SK-N-SH (cell line): ENCODE results near the gene VRK2. TPM values are rescaled to one million over a fixed set of nuclear protein-coding genes. Genes with fewer than 3 reads are reported as not detected.

Source experiments
- CTCF ChIA-PET: fragments of 300-600, 350-600 bp; formaldehyde crosslinking; extraction: SDS; loops from one replicate; lab custom pipeline; 2021; lab: Yijun Ruan, JAX
- POLR2A ChIA-PET: fragments of 350-600 bp; sonication (Branson Sonifier 250); formaldehyde crosslinking; extraction: SDS; loops from one replicate; lab custom pipeline; 2020; ENCODE audit warnings: antibody characterized with exemption, inconsistent platforms; lab: Yijun Ruan, JAX
- DNase-seq: peaks from one replicate; pipeline ENCODE4 v3.0.0; 2012
- H2AFZ ChIP-seq: fragments of 200-600 bp; sonication (generic); 2 replicates; pipeline ENCODE4 v1.8.1; 2016; ENCODE audit warnings: antibody characterized with exemption, mild to moderate bottlenecking, low read depth
- H3F3A ChIP-seq: fragments of 200-600 bp; sonication (generic); replicated peaks from 2 replicates; pipeline ENCODE3; 2016; ENCODE audit warnings: antibody characterized with exemption, mild to moderate bottlenecking; ENCODE audit not compliant: insufficient read depth
- H3K27ac ChIP-seq, 2 experiments: fragments of 200-500 bp in 1 of 2; fragments of 200-600 bp in 1 of 2; sonication (Bioruptor generic) in 1 of 2; sonication (generic), shearing (Covaris generic) in 1 of 2; 2 replicates each; pipeline versions ENCODE4 v1.5.1 to v1.6.1; 2014 to 2016; ENCODE audit warnings: low read depth in 2 of 2, inconsistent platforms in 1 of 2, low read length in 1 of 2, mild to moderate bottlenecking in 1 of 2, mixed read lengths in 1 of 2
- H3K27me3 ChIP-seq: fragments of 200-600 bp; sonication (generic), shearing (Covaris generic); 2 replicates; pipeline ENCODE4 v1.6.1; 2016; ENCODE audit warnings: mixed run types; ENCODE audit not compliant: insufficient read depth
- H3K36me3 ChIP-seq, 2 experiments: fragments of 200-500 bp in 1 of 2; fragments of 200-600 bp in 1 of 2; sonication (Bioruptor generic) in 1 of 2; sonication (generic) in 1 of 2; replicated peaks in 1 of 2; 2 replicates each; pipeline versions ENCODE3 to v1.5.1; 2014 to 2016; ENCODE audit warnings: low read length in 1 of 2, mild to moderate bottlenecking in 1 of 2; ENCODE audit not compliant: insufficient read depth in 2 of 2, control insufficient read depth in 1 of 2
- H3K4me1 ChIP-seq, 2 experiments: fragments of 200-500 bp in 1 of 2; fragments of 200-600 bp in 1 of 2; sonication (Bioruptor generic) in 1 of 2; sonication (generic), shearing (Covaris generic) in 1 of 2; 2 replicates each; pipeline versions ENCODE4 v1.5.1 to v1.6.1; 2014 to 2016; ENCODE audit warnings: low read depth in 1 of 2, low read length in 1 of 2, mixed run types in 1 of 2; ENCODE audit not compliant: insufficient read depth in 2 of 2, control insufficient read depth in 1 of 2
- H3K4me2 ChIP-seq: fragments of 200-600 bp; sonication (generic), shearing (Covaris generic); 2 replicates; pipeline ENCODE4 v1.6.1; 2017; ENCODE audit warnings: mixed run types
- H3K4me3 ChIP-seq, 2 experiments: fragments of 200-500 bp in 1 of 2; fragments of 200-600 bp in 1 of 2; sonication (Bioruptor generic) in 1 of 2; sonication (generic), shearing (Covaris generic) in 1 of 2; 2 replicates each; pipeline versions ENCODE4 v1.5.1 to v1.8.1; 2014 to 2016; ENCODE audit warnings: low read depth in 2 of 2, inconsistent platforms in 1 of 2, low read length in 1 of 2, mild to moderate bottlenecking in 1 of 2, mixed read lengths in 1 of 2, moderate library complexity in 1 of 2
- H3K79me2 ChIP-seq: fragments of 200-600 bp; sonication (generic); 2 replicates; pipeline ENCODE4 v1.8.1; 2017; ENCODE audit warnings: mild to moderate bottlenecking; ENCODE audit not compliant: insufficient read depth
- H3K9ac ChIP-seq: fragments of 200-600 bp; sonication (generic); 2 replicates; pipeline ENCODE4 v1.6.1; 2017; ENCODE audit warnings: mixed run types
- H3K9me2 ChIP-seq: fragments of 200-600 bp; sonication (generic); 2 replicates; pipeline ENCODE4 v1.6.1; 2017; ENCODE audit warnings: mixed run types
- H3K9me3 ChIP-seq: fragments of 200-600 bp; sonication (generic); 2 replicates; pipeline ENCODE4 v1.6.1; 2017; ENCODE audit warnings: mixed run types, mild to moderate bottlenecking, moderate library complexity
- H4K20me1 ChIP-seq: fragments of 200-600 bp; sonication (generic); 2 replicates; pipeline ENCODE4 v1.6.1; 2017; ENCODE audit warnings: mild to moderate bottlenecking, mixed run types; ENCODE audit not compliant: insufficient read depth
- CHD2 ChIP-seq: fragments of 150-350 bp; IDR thresholded peaks from 2 replicates; pipeline ENCODE4 v1.6.1; 2018; ENCODE audit warnings: low read length; ENCODE audit not compliant: partially characterized antibody
- CTCF ChIP-seq: fragments of 200-600 bp; sonication (generic); IDR thresholded peaks from 2 replicates; pipeline ENCODE4 v1.6.1; 2017; ENCODE audit warnings: antibody characterized with exemption, mild to moderate bottlenecking, moderate library complexity
- ELF1 ChIP-seq: IDR thresholded peaks from 2 replicates; pipeline ENCODE4 v1.4.0; 2012
- EP300 ChIP-seq, 2 experiments: IDR thresholded peaks; 2 replicates each; pipeline versions ENCODE4 v1.4.0 to v1.6.1; 2012; ENCODE audit warnings: borderline replicate concordance in 1 of 2, low read depth in 1 of 2, low read length in 1 of 2
- FOSL2 ChIP-seq: IDR thresholded peaks from 2 replicates; pipeline ENCODE4 v1.4.0; 2012; ENCODE audit warnings: low read depth, mild to moderate bottlenecking, moderate library complexity, borderline replicate concordance
- FOXJ3 ChIP-seq: sonication (generic); formaldehyde crosslinking; IDR thresholded peaks from 2 replicates; pipeline ENCODE4 v1.5.1; 2020; ENCODE audit warnings: mild to moderate bottlenecking, missing genetic modification reagents
- FOXM1 ChIP-seq: IDR thresholded peaks from 2 replicates; pipeline ENCODE4 v1.4.0; 2012; ENCODE audit warnings: low read depth, mild to moderate bottlenecking
- GABPA ChIP-seq: IDR thresholded peaks from 2 replicates; pipeline ENCODE4 v1.4.0; 2012; ENCODE audit warnings: low read depth, mild to moderate bottlenecking
- JUND ChIP-seq: IDR thresholded peaks from 2 replicates; pipeline ENCODE4 v1.4.0; 2012
- MXI1 ChIP-seq: IDR thresholded peaks from 2 replicates; pipeline ENCODE4 v1.6.1; 2012; ENCODE audit warnings: mild to moderate bottlenecking, low read depth, low read length, improper control_type of control experiment
- NFIC ChIP-seq: IDR thresholded peaks from 2 replicates; pipeline ENCODE4 v1.4.0; 2012; ENCODE audit warnings: borderline replicate concordance
- NRF1 ChIP-seq: IDR thresholded peaks from 2 replicates; pipeline ENCODE4 v1.6.1; 2012; ENCODE audit warnings: low read depth, mild to moderate bottlenecking, low read length
- POLR2AphosphoS5 ChIP-seq: IDR thresholded peaks from 2 replicates; pipeline ENCODE4 v1.6.1; 2012; ENCODE audit warnings: low read depth, low read length
- RFX5 ChIP-seq: IDR thresholded peaks from 2 replicates; pipeline ENCODE4 v1.6.1; 2012; ENCODE audit warnings: mild to moderate bottlenecking, improper control_type of control experiment, low read length
- RXRA ChIP-seq: IDR thresholded peaks from 2 replicates; pipeline ENCODE4 v1.4.0; 2012; ENCODE audit warnings: low read depth, mild to moderate bottlenecking, borderline replicate concordance
- SIN3A ChIP-seq: IDR thresholded peaks from 2 replicates; pipeline ENCODE4 v1.6.1; 2012; ENCODE audit warnings: low read depth, mild to moderate bottlenecking, low read length, moderate library complexity, borderline replicate concordance
- TEAD4 ChIP-seq: IDR thresholded peaks from 2 replicates; pipeline ENCODE4 v1.4.0; 2012; ENCODE audit warnings: mild to moderate bottlenecking, borderline replicate concordance; ENCODE audit not compliant: insufficient read depth
- YY1 ChIP-seq: IDR thresholded peaks from 2 replicates; pipeline ENCODE4 v1.4.0; 2012; ENCODE audit warnings: low read depth, mild to moderate bottlenecking
- ZBTB33 ChIP-seq: IDR thresholded peaks from 2 replicates; pipeline ENCODE4 v1.4.0; 2012; ENCODE audit warnings: low read depth, borderline replicate concordance
- WGBS: methylation state at CpG from one replicate; pipeline ENCODE4 v1.1.6; 2017; ENCODE audit warnings: low lambda C conversion rate; 5-methylcytosine and 5-hydroxymethylcytosine counted together
- polyA plus RNA-seq, 3 experiments: library from polyadenylated mRNA; depleted of rRNA; stranded (reverse); fragments of >200 nt; gene quantifications; 2 replicates each; pipeline ENCODE4 v1.2.3, GENCODE V29; 2012
- TF ChIP-seq, protein P1 (sequence below): IDR thresholded peaks from 2 replicates; pipeline ENCODE4 v1.6.1; 2012; ENCODE audit warnings: mild to moderate bottlenecking, low read depth, low read length, moderate library complexity

The VRK2 gene
- polyA plus RNA-seq, 1 of the 3 experiments (the other 2 are of a cell fraction): not detected

GRCh38 chr2:58130238-58130637 lies 83.6 kb downstream of the VRK2 start:
- peaks cover 0 to 11% of the 10 kb centered on the region in 2 experiments; a peak in 2 of 4 replicates for H3K4me1 ChIP-seq
- CTCF ChIA-PET: interaction anchor here (1.1 to 4.3 kb wide), 2 partner anchors 318 to 551 kb away, joined by 3 to 30 read pairs; no protein-coding TSS in a partner anchor
- POLR2A ChIA-PET: no interaction called here
- WGBS: 92% methylated on average over 2 of the region's 2 CpGs
- H3K9ac ChIP-seq: no peak overlapping the region
- no peak overlapping the region for H3K4me3 ChIP-seq
- no peaks in the 10 kb centered on the region for H3K79me2 ChIP-seq
- no peak for DNase-seq
- no peaks in the 10 kb centered on the region for H3K9me2 ChIP-seq
- H3K27me3 ChIP-seq: no peaks in the 10 kb centered on the region
- no peak overlapping the region for H2AFZ ChIP-seq
- H3K9me3 ChIP-seq: no peaks in the 10 kb centered on the region
- no peaks in the 10 kb centered on the region for H3K36me3 ChIP-seq
- no peaks in the 10 kb centered on the region for H3F3A ChIP-seq
- TF ChIP-seq FOXM1: no peak
- no peak for TF ChIP-seq FOXJ3 (CRISPR knock-in tag)
- TF ChIP-seq CHD2: no peak
- no peak for TF ChIP-seq TEAD4
- no peak for TF ChIP-seq ELF1
- TF ChIP-seq GABPA: no peak
- TF ChIP-seq EP300 (IDR thresholded peaks at IDR 0.05; ENCODE audit: borderline replicate concordance in 1 of 2, low read depth in 1 of 2, low read length in 1 of 2): no peak
- no peak for TF ChIP-seq CTCF
- TF ChIP-seq YY1: no peak
- TF ChIP-seq NFIC: no peak
- H3K4me2 ChIP-seq: no peak overlapping the region
- no peaks in the 10 kb centered on the region for H4K20me1 ChIP-seq
- H3K27ac ChIP-seq: no peak overlapping the region

DNA sequence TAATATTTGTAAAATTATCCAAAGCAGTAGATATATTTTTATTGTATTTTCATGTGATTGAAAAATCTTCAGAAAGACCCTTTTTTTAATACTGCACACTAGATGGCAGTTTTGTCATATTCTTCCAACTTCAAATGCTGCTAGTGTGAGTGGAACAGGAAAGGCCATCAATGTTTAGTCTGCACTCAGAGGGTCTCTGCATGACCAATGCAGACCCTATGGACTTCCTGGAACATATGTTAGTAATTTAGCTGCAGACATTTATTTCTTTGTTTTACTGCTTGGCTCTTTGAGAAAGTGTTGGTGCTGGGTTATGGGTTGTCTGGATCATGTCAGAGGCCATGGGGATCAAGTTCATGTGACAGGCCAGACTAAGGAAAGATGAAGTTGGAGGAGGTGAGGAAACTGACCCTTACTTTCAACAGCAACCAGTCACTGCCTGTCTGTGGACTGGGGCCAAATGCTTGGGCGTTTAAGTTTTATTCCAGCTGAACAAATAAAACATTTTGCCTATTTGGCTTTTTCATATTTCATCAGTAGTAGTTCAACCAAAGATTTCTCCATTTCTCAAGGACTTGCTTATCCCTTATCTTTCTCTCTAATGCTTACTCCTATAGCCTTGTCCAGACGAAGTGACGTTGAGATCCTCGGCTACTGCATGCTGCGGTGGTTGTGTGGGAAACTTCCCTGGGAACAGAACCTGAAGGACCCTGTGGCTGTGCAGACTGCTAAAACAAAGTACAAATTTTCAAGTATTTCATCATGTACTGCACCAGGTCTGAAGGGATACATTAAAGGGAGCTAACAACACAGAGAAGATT lies 84.8 kb downstream of the VRK2 start:
- H3K9ac ChIP-seq: no peak overlapping the region
- no peaks in the 10 kb centered on the region for H3K27me3 ChIP-seq
- ChIA-PET POLR2A (interaction anchor here (0.8 kb wide), 1 partner anchor 110 kb away, joined by 3 read pairs; the partner anchor contains the start of gene FANCL), CTCF (interaction anchor here (0.5 to 4.3 kb wide), 23 partner anchors 9 to 533 kb away, joined by 3 to 30 read pairs (median 4); no protein-coding TSS in a partner anchor)
- no peaks in the 10 kb centered on the region for H3K36me3 ChIP-seq
- H3F3A ChIP-seq: no peaks in the 10 kb centered on the region
- no peak overlapping the region for H2AFZ ChIP-seq
- no peaks in the 10 kb centered on the region for H3K9me3 ChIP-seq
- H3K27ac ChIP-seq: peak overlapping the region; percentile 57 to 75; a peak in 3 of 4 replicates
- 43% methylated on average over 5 of the region's 5 CpGs for WGBS
- no peaks in the 10 kb centered on the region for H3K9me2 ChIP-seq
- peaks cover 0 to 11% of the 10 kb centered on the region in 2 experiments; a peak in 2 of 4 replicates for H3K4me1 ChIP-seq
- peak; percentile 65 for DNase-seq
- no peak overlapping the region for H3K4me3 ChIP-seq
- peak overlapping the region; percentile 32; the same call in 1 of the 2 replicates for H3K4me2 ChIP-seq
- H3K79me2 ChIP-seq: no peaks in the 10 kb centered on the region
- H4K20me1 ChIP-seq: no peaks in the 10 kb centered on the region
- TF ChIP-seq, protein P1, sequence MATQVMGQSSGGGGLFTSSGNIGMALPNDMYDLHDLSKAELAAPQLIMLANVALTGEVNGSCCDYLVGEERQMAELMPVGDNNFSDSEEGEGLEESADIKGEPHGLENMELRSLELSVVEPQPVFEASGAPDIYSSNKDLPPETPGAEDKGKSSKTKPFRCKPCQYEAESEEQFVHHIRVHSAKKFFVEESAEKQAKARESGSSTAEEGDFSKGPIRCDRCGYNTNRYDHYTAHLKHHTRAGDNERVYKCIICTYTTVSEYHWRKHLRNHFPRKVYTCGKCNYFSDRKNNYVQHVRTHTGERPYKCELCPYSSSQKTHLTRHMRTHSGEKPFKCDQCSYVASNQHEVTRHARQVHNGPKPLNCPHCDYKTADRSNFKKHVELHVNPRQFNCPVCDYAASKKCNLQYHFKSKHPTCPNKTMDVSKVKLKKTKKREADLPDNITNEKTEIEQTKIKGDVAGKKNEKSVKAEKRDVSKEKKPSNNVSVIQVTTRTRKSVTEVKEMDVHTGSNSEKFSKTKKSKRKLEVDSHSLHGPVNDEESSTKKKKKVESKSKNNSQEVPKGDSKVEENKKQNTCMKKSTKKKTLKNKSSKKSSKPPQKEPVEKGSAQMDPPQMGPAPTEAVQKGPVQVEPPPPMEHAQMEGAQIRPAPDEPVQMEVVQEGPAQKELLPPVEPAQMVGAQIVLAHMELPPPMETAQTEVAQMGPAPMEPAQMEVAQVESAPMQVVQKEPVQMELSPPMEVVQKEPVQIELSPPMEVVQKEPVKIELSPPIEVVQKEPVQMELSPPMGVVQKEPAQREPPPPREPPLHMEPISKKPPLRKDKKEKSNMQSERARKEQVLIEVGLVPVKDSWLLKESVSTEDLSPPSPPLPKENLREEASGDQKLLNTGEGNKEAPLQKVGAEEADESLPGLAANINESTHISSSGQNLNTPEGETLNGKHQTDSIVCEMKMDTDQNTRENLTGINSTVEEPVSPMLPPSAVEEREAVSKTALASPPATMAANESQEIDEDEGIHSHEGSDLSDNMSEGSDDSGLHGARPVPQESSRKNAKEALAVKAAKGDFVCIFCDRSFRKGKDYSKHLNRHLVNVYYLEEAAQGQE: no peak
- TF ChIP-seq JUND (peak; percentile 14; the same call in 1 of the 2 replicates), MXI1 (no peak), FOSL2 (no peak), RFX5 (no peak), RXRA (no peak), POLR2AphosphoS5 (peak; percentile 63), NRF1 (no peak), SIN3A (peak; percentile 44; the same call in 1 of the 2 replicates), ZBTB33 (no peak), NFIC (peak; percentile 63; the same call in 1 of the 2 replicates)
